ENCODE data around the gene SP1. TPM values are rescaled to one million over a fixed set of nuclear protein-coding genes. Genes with fewer than 3 reads are reported as not detected.

SP1 gene
- total RNA-seq (2011; cell fraction: chromatin; rRNA removed; ENCODE audit: low replicate concordance) = 65.4 and 90.5 TPM in 2 replicates
- 29.7 and 34.7 TPM in 2 replicates for total RNA-seq (2011; cell fraction: nucleolus; rRNA removed)
- 46.8 and 54.4 TPM in 2 replicates for total RNA-seq (2011; cell fraction: nucleoplasm; rRNA removed)
- total RNA-seq (2014; rRNA removed) (31.5 and 32.2 TPM in 2 replicates), total RNA-seq (2014; rRNA removed; fragmentation: Illumina TruSeq; extraction: Trizol) (44.0 and 47.9 TPM in 2 replicates), total RNA-seq (2015; rRNA removed; fragmentation: Illumina TruSeq; extraction: Trizol) (48.9 and 51.7 TPM in 2 replicates), total RNA-seq (2021) (62.2 and 65.5 TPM in 2 replicates), polyA plus RNA-seq (2011; rRNA removed) (41.6 and 64.9 TPM in 2 replicates), polyA plus RNA-seq (2014; fragmentation: Illumina TruSeq; extraction: Trizol) (38.7 and 47.4 TPM in 2 replicates), polyA plus RNA-seq (2014; fragmentation: Nextera tagmentation; extraction: Ambion mirVana) (10 to 100 TPM in 1 of 2 experiments, 1 to 10 TPM in 1; 8.0 to 12.3 TPM), polyA plus RNA-seq (2014; rRNA removed) (25.5 and 28.2 TPM in 2 replicates), polyA minus RNA-seq (2011; rRNA and poly(A)+ RNA removed) (140 and 156 TPM in 2 replicates), Bru-seq, nascent RNA (percentile 74 among the genes with signal in this experiment), BruChase-seq, experiment 1, labeled RNA remaining after a 2-hour chase (percentile 88 among the genes with signal in this experiment), BruChase-seq, experiment 2, labeled RNA remaining after a 6-hour chase (percentile 94 among the genes with signal in this experiment)
- 55.5 and 56.9 TPM in 2 replicates for polyA plus RNA-seq (2011; cell fraction: cytosol; rRNA removed)
- polyA plus RNA-seq (2011; cell fraction: nucleus; rRNA removed) = 49.9 and 53.7 TPM in 2 replicates
- 23.7 and 26.5 TPM in 2 replicates for polyA plus RNA-seq (2012)
- 64.3 and 64.4 TPM in 2 replicates for polyA minus RNA-seq (2011; cell fraction: cytosol; rRNA and poly(A)+ RNA removed)
- polyA minus RNA-seq (2011; cell fraction: nucleus; rRNA and poly(A)+ RNA removed) = 19.3 and 32.3 TPM in 2 replicates
- long read RNA-seq, experiment 1, transcript SP1-201 (6 exons, 2,846 nt) = major isoform, 5 of 49 reads
- long read RNA-seq, experiment 1, partial matches to known transcripts = 23 of 49 reads
- long read RNA-seq, experiment 1, other reads (novel, unspliced or antisense) = 21 of 49 reads
- long read RNA-seq, experiment 2, partial matches to known transcripts = 1 of 28 reads
- long read RNA-seq, experiment 2, other reads (novel, unspliced or antisense) = 23 of 28 reads
- long read RNA-seq, experiment 3, partial matches to known transcripts = 0 of 5 reads
- long read RNA-seq, experiment 3, other reads (novel, unspliced or antisense) = 5 of 5 reads

- peaks cover 33 to 38% of the 10 kb centered on the region in 2 experiments for H3K4me1 ChIP-seq (replicated peaks in 1 of 2; ENCODE audit: control insufficient read depth in 2 of 2, insufficient read depth in 2 of 2, low read length in 2 of 2)
- in situ Hi-C loops (cut with MboI) = no loop called here
- WGBS (ENCODE audit: insufficient coverage, low coverage, missing lambda C conversion rate) = 0% methylated on average over 2 of the region's 71 CpGs
- TF ChIP-seq SUPT5H (IDR thresholded peaks at IDR 0.05) = peak; percentile 42
- no peak for TF ChIP-seq CREB3L1 (IDR thresholded peaks at IDR 0.05; ENCODE audit: borderline replicate concordance, low read depth)
- TF ChIP-seq MXI1 (IDR thresholded peaks at IDR 0.05; ENCODE audit: low read depth, low read length) = no peak
- TF ChIP-seq ZBTB49 (CRISPR knock-in tag; IDR thresholded peaks at IDR 0.05; ENCODE audit: borderline replicate concordance) = no peak
- no peak for TF ChIP-seq ZNF609 (CRISPR knock-in tag; IDR thresholded peaks at IDR 0.05; ENCODE audit: borderline replicate concordance)
- peak; percentile 71 for TF ChIP-seq EGR1 (conservative IDR thresholded peaks at IDR 0.05)
Measured at GRCh38 chr12:53380104-53380793, at the start of gene SP1. Gene SP1, plus strand, starts transcription at chr12:53380176. Its CDS starts 116 bp downstream, at chr12:53380292.

More at GRCh38 chr12:53380104-53380793, at the start of gene SP1:
- H4K20me1 ChIP-seq (replicated peaks; ENCODE audit: control insufficient read depth, insufficient read depth, low read length) = no peaks in the 10 kb centered on the region
- peak within 1 kb of the TSS; percentile 87 for H3K4me2 ChIP-seq (ENCODE audit: insufficient read depth, low read length)
- FAIRE-seq (no peak), ATAC-seq (peak; percentile 80), DNase-seq (ENCODE audit: extremely low read depth in 1 of 4, low spot score in 3 of 4) (peak; percentile 91 to 94 (median 93))
- ChIA-PET POLR2A (interaction anchor here (0.8 to 2.2 kb wide), 14 partner anchors 9 to 121 kb away, joined by 3 to 15 read pairs (median 5); partner anchors contain the start of genes AAAS, ESPL1 and TARBP2), CTCF (ENCODE audit: low intra/inter-chr PET ratio) (interaction anchor here (3.5 kb wide), 1 partner anchor 27 kb away, joined by 20 read pairs; no protein-coding TSS in a partner anchor)
- intact Hi-C loops (cut with micrococcal nuclease) = loop anchor here (1.0 to 2.0 kb wide), 2 partner anchors 14 to 41 kb away; no protein-coding TSS in a partner anchor
- H3K9ac ChIP-seq (ENCODE audit: insufficient read depth in 1 of 2, low read depth in 2 of 2, low read length in 2 of 2) = peak within 1 kb of the TSS; percentile 88 to 92
- peak within 1 kb of the TSS; percentile 94 for H3K27ac ChIP-seq (ENCODE audit: extremely low read depth, low read depth, low read length)
- H3K9me3 ChIP-seq (replicated peaks; ENCODE audit: control insufficient read depth, insufficient read depth, low read depth, low read length) = no peaks in the 10 kb centered on the region
- H3K27me3 ChIP-seq (ENCODE audit: control insufficient read depth in 2 of 2, insufficient read depth in 2 of 2, low read length in 2 of 2) = no peaks in the 10 kb centered on the region
- H3K79me2 ChIP-seq (ENCODE audit: control insufficient read depth, insufficient read depth, low read length) = peaks cover 43% of the 10 kb centered on the region
- H3K9me1 ChIP-seq (ENCODE audit: control insufficient read depth, insufficient read depth, low read length) = no peaks in the 10 kb centered on the region
- H3K36me3 ChIP-seq (ENCODE audit: control insufficient read depth, insufficient read depth, low read length) = peaks cover 37% of the 10 kb centered on the region
- no TSS peak for BruUV-seq (replicated peaks)
- H3K4me3 ChIP-seq = peak within 1 kb of the TSS; percentile 62
- H2AFZ ChIP-seq (ENCODE audit: low read depth, low read length) = peak within 1 kb of the TSS; percentile 57
